Hematopoietic multipotent progenitor cell treated with erythropoietin and hydrocortisone succinate and interleukin-3 and kit ligand, for 6 days (in vitro differentiated cells): ENCODE results near the gene USP34.

Experiments used
- DNase-seq: peaks from one replicate; pipeline ENCODE4 v3.0.0-alpha.2; 2015

USP34 gene

DNA sequence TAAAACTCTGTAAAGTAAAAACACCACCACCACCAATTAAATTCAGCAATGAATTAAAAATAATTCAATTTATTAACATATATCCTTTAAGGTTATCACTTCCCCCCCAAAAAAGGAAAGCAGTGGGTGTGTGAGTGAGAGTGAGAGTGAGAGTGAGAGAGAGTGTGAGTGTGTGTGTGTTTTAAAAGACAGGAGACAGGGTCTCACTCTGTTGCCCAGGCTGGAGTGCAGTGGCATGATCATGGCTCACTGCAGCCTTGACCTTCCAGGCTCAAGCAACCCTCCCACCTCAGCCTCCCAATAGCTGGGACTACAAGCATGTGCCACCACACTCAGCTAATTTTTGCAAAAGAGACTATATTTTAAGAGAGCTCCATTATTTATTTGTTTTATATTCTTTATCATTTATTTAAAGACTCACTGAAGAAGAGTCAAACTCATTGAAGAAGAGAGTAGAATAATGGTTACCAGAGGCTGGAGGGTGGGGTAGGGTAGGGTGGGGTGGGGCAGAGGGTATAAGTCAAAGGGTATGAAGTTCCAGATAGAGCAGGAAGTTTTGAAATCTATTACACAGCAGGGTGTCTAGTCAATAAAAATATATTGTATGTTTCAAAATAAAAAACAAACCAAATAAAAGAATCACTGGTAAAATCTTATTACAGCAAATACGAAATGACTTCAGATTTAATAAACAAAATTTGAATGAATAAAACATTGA lies 187.3 kb downstream of the USP34 start:
- DNase-seq: no peak

GRCh38 chr2:61282104-61282590 lies 188.7 kb downstream of the USP34 start:
- no peak for DNase-seq

DNA sequence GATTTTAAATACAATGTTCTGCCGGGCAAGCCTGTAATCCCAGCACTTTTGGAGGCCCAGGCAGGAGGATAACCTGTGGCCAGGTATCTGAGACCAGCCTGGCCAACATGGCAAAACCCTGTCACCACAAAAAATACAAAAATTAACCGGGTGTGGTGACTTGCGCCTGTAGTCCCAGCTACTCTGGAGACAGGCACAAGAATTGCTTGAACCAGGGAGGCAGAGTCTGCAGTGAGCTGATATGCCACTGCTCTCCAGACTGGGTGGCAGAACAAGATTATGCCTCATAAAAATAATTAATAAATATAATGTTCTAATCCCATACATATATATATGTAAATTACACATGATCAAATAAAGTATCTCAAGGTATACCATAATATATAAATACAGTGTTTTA lies 189.6 kb downstream of the USP34 start:
- DNase-seq: peak; percentile 77

DNA sequence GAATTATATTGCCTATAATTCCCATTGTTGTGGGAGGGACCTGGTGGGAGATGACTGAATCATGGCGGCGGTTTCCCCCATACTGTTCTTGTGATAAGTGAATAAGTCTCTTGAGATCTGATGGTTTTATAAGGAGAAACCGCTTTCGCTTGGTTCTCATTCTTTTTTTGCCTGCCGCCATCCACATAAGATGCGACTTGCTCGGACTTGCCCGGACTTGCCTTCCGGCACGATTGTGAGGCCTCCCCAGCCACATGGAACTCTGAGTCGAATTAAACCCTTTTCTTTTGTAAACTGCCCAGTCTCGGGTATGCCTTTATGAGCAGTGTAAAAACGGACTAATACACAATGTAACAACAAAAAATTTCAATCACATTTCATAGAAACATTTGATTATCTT lies 193.1 kb downstream of the USP34 start:
- no peak for DNase-seq

- DNase-seq: no peak
These were observed 195.2 kb downstream of the USP34 start for GRCh38 chr2:61275575-61276184.

DNA sequence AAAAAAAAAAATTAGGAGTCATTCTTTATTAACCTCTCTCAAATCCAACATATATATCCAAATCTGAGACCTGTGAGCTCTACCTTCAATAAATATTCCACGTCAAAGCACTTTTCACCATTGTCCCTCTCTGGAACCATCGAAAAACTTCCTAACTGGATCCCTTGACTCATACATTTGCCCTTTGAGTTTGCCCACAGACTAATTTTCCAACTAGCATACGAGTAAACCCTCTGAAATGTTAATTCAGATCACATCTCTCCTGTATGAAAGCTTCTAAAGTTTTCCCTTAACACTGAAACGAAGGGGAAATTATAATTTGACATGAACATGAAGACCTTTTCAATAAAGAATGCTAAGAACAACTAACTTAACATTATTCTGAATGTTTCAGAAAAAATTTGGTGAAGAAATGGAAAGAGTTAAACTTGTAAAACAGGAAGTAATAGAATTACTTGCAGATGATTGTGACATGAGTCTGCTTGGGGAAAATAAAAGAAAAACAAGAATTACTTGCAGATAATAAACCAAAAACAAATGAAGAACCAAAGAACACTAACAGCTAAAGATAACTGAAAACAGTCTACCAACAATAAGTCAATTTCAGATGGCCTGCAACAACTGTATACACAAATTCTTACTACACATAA lies 198.3 kb downstream of the USP34 start:
- no peak for DNase-seq

GRCh38 chr2:61268249-61268648 lies 202.6 kb downstream of the USP34 start:
- DNase-seq: no peak

GRCh38 chr2:61266632-61267505 lies 204.0 kb downstream of the USP34 start:
- peak; percentile 67 for DNase-seq

DNA sequence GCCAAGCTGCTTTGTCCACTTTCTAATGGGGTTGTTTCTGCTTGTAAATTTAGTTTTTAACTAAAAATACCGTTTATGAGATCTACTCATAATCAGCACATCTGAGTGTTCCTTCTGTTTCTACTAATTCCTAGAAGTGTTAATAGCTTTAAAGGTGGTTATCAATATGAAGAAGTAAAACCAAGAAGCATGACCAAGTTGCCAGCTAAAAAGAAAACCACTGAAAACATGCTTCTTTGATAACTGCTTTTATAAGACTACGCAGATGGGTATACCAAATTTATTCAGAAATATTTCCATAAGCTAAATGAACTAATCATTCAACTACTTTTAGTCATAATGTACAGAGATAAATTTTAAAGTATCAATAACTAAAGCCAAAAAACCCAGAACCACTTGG lies 207.1 kb downstream of the USP34 start:
- peak; percentile 81 for DNase-seq

- DNase-seq: no peak
These were observed 208.2 kb downstream of the USP34 start for GRCh38 chr2:61262699-61263098.

GRCh38 chr2:61257446-61257845 lies 213.4 kb downstream of the USP34 start:
- no peak for DNase-seq

- DNase-seq: peak; percentile 47
These were observed 215.1 kb downstream of the USP34 start for GRCh38 chr2:61255580-61256437.

- no peak for DNase-seq
These were observed 216.4 kb downstream of the USP34 start for GRCh38 chr2:61254536-61254935.

DNA sequence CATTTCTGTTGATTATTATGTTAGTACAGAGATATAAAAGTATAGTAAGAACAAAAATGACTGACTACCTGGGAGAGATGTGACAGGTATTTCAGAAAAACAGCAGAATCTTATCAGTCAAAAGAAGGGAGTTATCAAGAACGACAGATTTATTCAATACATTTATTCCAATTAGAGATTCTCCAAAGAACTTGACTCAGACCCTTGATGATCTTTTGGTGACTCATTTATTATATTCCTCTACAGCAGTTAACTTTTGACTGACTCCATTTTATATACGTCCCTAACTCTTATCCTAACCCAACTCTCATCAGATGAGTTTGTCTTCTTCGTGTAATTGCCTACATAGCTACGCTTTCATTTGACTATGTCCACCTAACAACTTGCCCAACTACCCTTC lies 217.8 kb downstream of the USP34 start:
- no peak for DNase-seq

GRCh38 chr2:61252031-61252430 lies 218.9 kb downstream of the USP34 start:
- DNase-seq: no peak

DNA sequence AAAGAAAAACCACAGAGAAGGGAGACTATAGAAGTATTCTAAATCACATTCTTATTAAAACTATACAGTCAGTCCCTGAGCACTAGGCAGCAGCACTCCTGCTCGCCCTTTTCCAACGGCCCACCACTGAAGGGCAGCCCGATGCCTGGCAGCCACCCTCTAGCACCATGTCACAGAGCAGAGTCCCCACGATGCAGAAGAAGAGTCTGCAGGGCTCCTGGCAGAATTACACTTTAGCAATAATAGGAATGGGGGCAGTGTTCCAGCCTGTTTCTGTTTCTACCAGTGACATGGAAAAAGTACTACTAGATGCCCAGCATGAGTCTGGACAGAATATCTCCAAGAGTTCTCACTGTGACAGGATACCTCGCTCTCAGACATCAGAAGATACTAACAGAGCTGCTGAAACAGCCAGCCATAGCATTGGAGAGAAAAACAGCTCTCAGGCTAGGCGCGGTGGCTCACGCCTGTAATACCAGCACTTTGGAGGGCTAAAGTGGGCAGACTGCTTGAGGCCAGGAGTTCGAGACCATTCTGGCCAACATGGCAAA lies 221.3 kb downstream of the USP34 start:
- no peak for DNase-seq

GRCh38 chr2:61247204-61247812 lies 223.6 kb downstream of the USP34 start:
- peak; percentile 43 for DNase-seq

DNA sequence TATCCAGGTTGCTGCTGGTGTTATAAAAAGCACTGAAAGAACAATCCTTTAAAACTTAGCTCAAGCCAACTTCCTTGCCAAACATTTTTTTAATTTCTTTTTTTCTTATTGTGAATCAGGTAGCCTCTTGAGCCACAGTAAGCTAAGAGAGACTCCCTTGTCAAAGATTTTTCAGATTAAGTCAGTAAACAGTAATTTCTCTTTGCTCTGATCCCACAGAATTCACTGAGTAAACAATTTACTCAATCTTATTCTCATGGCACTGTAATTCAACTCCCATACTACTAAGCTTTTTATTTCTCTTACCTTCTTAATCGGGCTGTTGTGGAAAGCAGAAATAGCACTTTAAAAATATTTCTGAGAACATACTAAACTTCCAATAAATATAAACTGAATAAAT lies 226.2 kb downstream of the USP34 start:
- DNase-seq: no peak

- DNase-seq: no peak
These were observed 229.6 kb downstream of the USP34 start for GRCh38 chr2:61241266-61241665.

DNA sequence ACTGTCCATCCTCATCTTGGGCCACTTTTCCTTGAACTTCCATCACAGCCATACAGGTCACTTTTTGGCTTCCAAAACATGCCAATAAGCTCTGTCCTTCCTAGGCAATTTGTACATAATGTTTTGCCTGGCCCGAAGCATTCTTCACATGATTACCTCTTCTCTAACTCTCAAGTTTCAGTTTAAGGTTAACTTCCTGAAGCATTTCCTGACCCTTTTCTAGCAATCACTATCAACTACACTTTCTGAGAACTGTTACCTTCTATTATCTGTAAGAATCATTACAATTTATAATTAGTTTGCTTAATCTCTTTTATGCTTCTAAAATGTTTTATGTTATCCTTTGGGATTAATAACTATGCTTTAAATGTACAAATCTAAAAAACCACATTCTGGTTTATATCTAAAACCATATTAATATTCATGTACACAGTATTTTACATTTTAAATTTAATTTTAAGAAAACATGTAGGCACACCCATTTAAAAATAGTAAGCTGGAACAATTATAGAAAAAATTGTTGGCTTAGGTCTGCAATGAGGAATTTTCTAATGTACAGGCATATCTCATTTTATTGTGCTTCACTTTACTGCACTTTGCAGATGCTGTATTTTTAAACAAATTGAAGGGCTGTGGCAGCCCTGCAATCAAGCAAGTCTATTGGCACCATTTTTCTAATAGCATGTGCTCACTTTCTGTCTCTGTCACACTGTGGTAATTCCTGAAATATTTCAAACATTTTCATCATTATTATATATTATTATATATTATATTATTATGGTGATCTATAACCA lies 232.5 kb downstream of the USP34 start:
- no peak for DNase-seq

- no peak for DNase-seq
These were observed 235.2 kb downstream of the USP34 start for GRCh38 chr2:61235716-61236115.
